H9 (cell line): ENCODE results near the gene MSMO1. TPM values are rescaled to one million over a fixed set of nuclear protein-coding genes. Genes with fewer than 3 reads are reported as not detected.

Source experiments
- DNase-seq: peaks from one replicate; pipeline ENCODE4 v3.0.0-alpha.2; 2017
- H2AFZ ChIP-seq: one replicate; pipeline ENCODE4 v1.6.1; 2013; ENCODE audit warnings: mild to moderate bottlenecking, low read length, control low read depth, moderate library complexity
- H2AK5ac ChIP-seq: 2 replicates; pipeline ENCODE4 v1.6.1; 2013; ENCODE audit warnings: low read length, control low read depth, mixed read lengths; ENCODE audit not compliant: insufficient read length
- H2BK120ac ChIP-seq: one replicate; pipeline ENCODE4 v1.6.1; 2013; ENCODE audit warnings: low read depth, mild to moderate bottlenecking, low read length, control low read depth, inconsistent platforms; ENCODE audit not compliant: poor library complexity, severe bottlenecking
- H2BK12ac ChIP-seq: 2 replicates; pipeline ENCODE4 v1.6.1; 2013; ENCODE audit warnings: low read length, control low read depth, mixed read lengths, low read depth; ENCODE audit not compliant: insufficient read length
- H2BK15ac ChIP-seq: 2 replicates; pipeline ENCODE4 v1.6.1; 2013; ENCODE audit warnings: low read depth, low read length, control low read depth
- H2BK20ac ChIP-seq: one replicate; pipeline ENCODE4 v1.6.1; 2013; ENCODE audit warnings: low read depth, mild to moderate bottlenecking, low read length, control low read depth, inconsistent platforms; ENCODE audit not compliant: poor library complexity, severe bottlenecking
- H2BK5ac ChIP-seq: 2 replicates; pipeline ENCODE4 v1.6.1; 2013; ENCODE audit warnings: low read length, control low read depth, mixed read lengths; ENCODE audit not compliant: insufficient read length
- H3K14ac ChIP-seq: 2 replicates; pipeline ENCODE4 v1.6.1; 2013; ENCODE audit warnings: low read length, control low read depth; ENCODE audit not compliant: insufficient read depth
- H3K18ac ChIP-seq: 2 replicates; pipeline ENCODE4 v1.6.1; 2013; ENCODE audit warnings: low read depth, mild to moderate bottlenecking, mixed read lengths, low read length, control low read depth; ENCODE audit not compliant: insufficient read length
- H3K23ac ChIP-seq: 2 replicates; pipeline ENCODE4 v1.6.1; 2013; ENCODE audit warnings: low read length, control low read depth, mixed read lengths, low read depth; ENCODE audit not compliant: insufficient read length
- H3K23me2 ChIP-seq: 2 replicates; pipeline ENCODE4 v1.6.1; 2013; ENCODE audit warnings: low read depth, mild to moderate bottlenecking, mixed read lengths, low read length, control low read depth; ENCODE audit not compliant: insufficient read length, poor library complexity, severe bottlenecking
- H3K27ac ChIP-seq: 2 replicates; pipeline ENCODE4 v1.5.1; 2013; ENCODE audit warnings: low read length, control low read depth, mixed read lengths, low read depth; ENCODE audit not compliant: insufficient read length
- H3K27me3 ChIP-seq: 2 replicates; pipeline ENCODE4 v1.6.1; 2013; ENCODE audit warnings: low read length, control low read depth, inconsistent platforms; ENCODE audit not compliant: insufficient read depth
- H3K4ac ChIP-seq: 2 replicates; pipeline ENCODE4 v1.6.1; 2013; ENCODE audit warnings: low read depth, mild to moderate bottlenecking, control low read depth, inconsistent platforms, low read length, moderate library complexity
- H3K4me1 ChIP-seq: 2 replicates; pipeline ENCODE4 v1.6.1; 2013; ENCODE audit warnings: low read length, control low read depth, inconsistent platforms; ENCODE audit not compliant: insufficient read depth
- H3K4me2 ChIP-seq: 2 replicates; pipeline ENCODE4 v1.6.1; 2013; ENCODE audit warnings: low read length, control low read depth, mixed read lengths; ENCODE audit not compliant: insufficient read length, insufficient read depth
- H3K56ac ChIP-seq: 2 replicates; pipeline ENCODE4 v1.6.1; 2013; ENCODE audit warnings: low read depth, mild to moderate bottlenecking, mixed read lengths, low read length, control low read depth; ENCODE audit not compliant: insufficient read length
- H3K79me1 ChIP-seq: 2 replicates; pipeline ENCODE4 v1.6.1; 2013; ENCODE audit warnings: low read depth, mild to moderate bottlenecking, moderate library complexity, low read length, control low read depth, inconsistent platforms; ENCODE audit not compliant: insufficient read depth, poor library complexity, severe bottlenecking
- H3K79me2 ChIP-seq: 2 replicates; pipeline ENCODE4 v1.6.1; 2013; ENCODE audit warnings: low read length, control low read depth, inconsistent platforms; ENCODE audit not compliant: insufficient read depth
- H3K9ac ChIP-seq: 2 replicates; pipeline ENCODE4 v1.6.1; 2013; ENCODE audit warnings: low read length, control low read depth, mixed read lengths; ENCODE audit not compliant: insufficient read length; ENCODE audit errors: extremely low read depth
- H3K9me3 ChIP-seq: one replicate; pipeline ENCODE4 v1.6.1; 2013; ENCODE audit warnings: low read depth, low read length, inconsistent platforms; ENCODE audit not compliant: control insufficient read depth
- H3T11ph ChIP-seq: one replicate; pipeline ENCODE4 v1.6.1; 2013; ENCODE audit warnings: mild to moderate bottlenecking, low read length, control low read depth, inconsistent platforms
- H4K20me1 ChIP-seq: one replicate; pipeline ENCODE4 v1.6.1; 2013; ENCODE audit not compliant: control insufficient read depth, insufficient read length, insufficient read depth
- H4K5ac ChIP-seq: 2 replicates; pipeline ENCODE4 v1.6.1; 2013; ENCODE audit warnings: low read depth, mild to moderate bottlenecking, mixed read lengths, low read length, control low read depth; ENCODE audit not compliant: insufficient read length
- H4K8ac ChIP-seq: replicated peaks from 2 replicates; pipeline ENCODE4 v1.6.1; 2013; ENCODE audit warnings: low read length, control low read depth, mixed read lengths, low read depth; ENCODE audit not compliant: insufficient read length
- H4K91ac ChIP-seq: 2 replicates; pipeline ENCODE4 v1.6.1; 2013; ENCODE audit warnings: low read depth, mild to moderate bottlenecking, moderate library complexity, mixed read lengths, low read length, control low read depth; ENCODE audit not compliant: insufficient read length
- H3K27ac Mint-ChIP-seq, 3 experiments: 2 replicates in 2 of 3; 3 replicates in 1 of 3; pipeline ENCODE4 v1.8.0; 2020 to 2021; ENCODE audit warnings: mixed read lengths in 3 of 3, mild to moderate bottlenecking in 1 of 3, moderate library complexity in 1 of 3
- H3K27me3 Mint-ChIP-seq: 2 replicates; pipeline ENCODE4 v1.8.0; 2021; ENCODE audit warnings: low read depth, mild to moderate bottlenecking, moderate library complexity, mixed read lengths
- H3K36me3 Mint-ChIP-seq, 3 experiments: 2 replicates in 2 of 3; 3 replicates in 1 of 3; pipeline ENCODE4 v1.8.0; 2020 to 2021; ENCODE audit warnings: low read depth in 3 of 3, mixed read lengths in 3 of 3; ENCODE audit not compliant: insufficient read depth in 1 of 3
- H3K4me1 Mint-ChIP-seq, 2 experiments: 2 replicates each; pipeline ENCODE4 v1.8.0; 2020; ENCODE audit warnings: mixed read lengths in 2 of 2
- H3K4me3 Mint-ChIP-seq, 2 experiments: 2 replicates in 1 of 2; 3 replicates in 1 of 2; pipeline ENCODE4 v1.8.0; 2020 to 2021; ENCODE audit warnings: mild to moderate bottlenecking in 2 of 2, mixed read lengths in 2 of 2, moderate library complexity in 1 of 2
- H3K9me3 Mint-ChIP-seq, 2 experiments: 2 replicates in 1 of 2; 3 replicates in 1 of 2; pipeline ENCODE4 v1.8.0; 2020; ENCODE audit warnings: mild to moderate bottlenecking in 2 of 2, mixed read lengths in 2 of 2, moderate library complexity in 1 of 2
- CTCF ChIP-seq: fragments of 200-600 bp; sonication (generic); conservative IDR thresholded peaks from 3 replicates; pipeline ENCODE4 v1.8.0; 2021; ENCODE audit warnings: antibody characterized with exemption, mild to moderate bottlenecking
- WGBS: extraction: QIAGEN DNeasy Blood & Tissue Kit; methylation state at CpG from one replicate; pipeline ENCODE4 v1.1.7; 2013; ENCODE audit warnings: missing lambda C conversion rate, low lambda C conversion rate, mixed read lengths; ENCODE audit not compliant: insufficient read length; ENCODE audit errors: extremely low coverage; 5-methylcytosine and 5-hydroxymethylcytosine counted together
- total RNA-seq: library from RNA; stranded (reverse); gene quantifications from 2 replicates; pipeline ENCODE4 v1.2.1, GENCODE V29; 2021

MSMO1 gene
- total RNA-seq, 1 experiment from 2014 or later, result 79.3 TPM

- no peaks in the 10 kb centered on the region for H3K9me3 ChIP-seq
- no peaks in the 10 kb centered on the region for H3K27me3 ChIP-seq
- no peak overlapping the region for H3K56ac ChIP-seq
- H3K4me1 Mint-ChIP-seq, result no peaks in the 10 kb centered on the region
- no peaks in the 10 kb centered on the region for H3K27me3 Mint-ChIP-seq
- H3K4me3 Mint-ChIP-seq, result no peak overlapping the region
- H2AFZ ChIP-seq, result no peak overlapping the region
- no peak overlapping the region for H3K9ac ChIP-seq
- H4K20me1 ChIP-seq, result no peaks in the 10 kb centered on the region
- H2BK15ac ChIP-seq, result no peak overlapping the region
- no peak overlapping the region for H3K27ac ChIP-seq
- peaks cover 3 to 13% (median 5%) of the 10 kb centered on the region in 3 experiments; a peak in 4 of 7 replicates for H3K36me3 Mint-ChIP-seq
- no peak overlapping the region for H2BK20ac ChIP-seq
- no peak overlapping the region for H3K14ac ChIP-seq
- H3T11ph ChIP-seq, result no peak overlapping the region
- no peak overlapping the region for H4K91ac ChIP-seq
- no peak overlapping the region for H4K8ac ChIP-seq
- no peak overlapping the region for H3K23ac ChIP-seq
- H3K18ac ChIP-seq, result no peak overlapping the region
- H2BK12ac ChIP-seq, result no peak overlapping the region
- no peaks in the 10 kb centered on the region for H3K79me2 ChIP-seq
- no peaks in the 10 kb centered on the region for H3K9me3 Mint-ChIP-seq
- no peak for TF ChIP-seq CTCF
- H3K27ac Mint-ChIP-seq, result peak overlapping the region in 1 of 3 experiments; percentile 26; a peak in 1 of 7 replicates
- H3K4ac ChIP-seq, result no peak overlapping the region
- H4K5ac ChIP-seq, result no peak overlapping the region
- no peak overlapping the region for H3K4me2 ChIP-seq
- H2BK5ac ChIP-seq, result no peak overlapping the region
- no peaks in the 10 kb centered on the region for H3K79me1 ChIP-seq
- no peak overlapping the region for H2BK120ac ChIP-seq
- WGBS, result no CpG with 5 or more reads among the region's 2 CpGs
- DNase-seq, result no peak
- H3K23me2 ChIP-seq, result no peaks in the 10 kb centered on the region
- H2AK5ac ChIP-seq, result no peak overlapping the region
- H3K4me1 ChIP-seq, result no peaks in the 10 kb centered on the region
These were observed 18.9 kb upstream of the MSMO1 start for GRCh38 chr4:165308606-165309005.
